ENCODE results near the gene BRPF3.

- TF ChIP-seq, protein P1, sequence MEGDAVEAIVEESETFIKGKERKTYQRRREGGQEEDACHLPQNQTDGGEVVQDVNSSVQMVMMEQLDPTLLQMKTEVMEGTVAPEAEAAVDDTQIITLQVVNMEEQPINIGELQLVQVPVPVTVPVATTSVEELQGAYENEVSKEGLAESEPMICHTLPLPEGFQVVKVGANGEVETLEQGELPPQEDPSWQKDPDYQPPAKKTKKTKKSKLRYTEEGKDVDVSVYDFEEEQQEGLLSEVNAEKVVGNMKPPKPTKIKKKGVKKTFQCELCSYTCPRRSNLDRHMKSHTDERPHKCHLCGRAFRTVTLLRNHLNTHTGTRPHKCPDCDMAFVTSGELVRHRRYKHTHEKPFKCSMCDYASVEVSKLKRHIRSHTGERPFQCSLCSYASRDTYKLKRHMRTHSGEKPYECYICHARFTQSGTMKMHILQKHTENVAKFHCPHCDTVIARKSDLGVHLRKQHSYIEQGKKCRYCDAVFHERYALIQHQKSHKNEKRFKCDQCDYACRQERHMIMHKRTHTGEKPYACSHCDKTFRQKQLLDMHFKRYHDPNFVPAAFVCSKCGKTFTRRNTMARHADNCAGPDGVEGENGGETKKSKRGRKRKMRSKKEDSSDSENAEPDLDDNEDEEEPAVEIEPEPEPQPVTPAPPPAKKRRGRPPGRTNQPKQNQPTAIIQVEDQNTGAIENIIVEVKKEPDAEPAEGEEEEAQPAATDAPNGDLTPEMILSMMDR (IDR thresholded peaks at IDR 0.05) = no peak
- TF ChIP-seq ZFX (IDR thresholded peaks at IDR 0.05; ENCODE audit: borderline replicate concordance) = no peak
These were observed 48.2 kb downstream of the BRPF3 start for GRCh38 chr6:36244641-36245280.
